NCI-H510A treated with DMSO at 0.1 percent for 48 hours (cell line): ENCODE measurements around the gene AP2B1.
A peak's percentile ranks its signal among the peaks of the same experiment; 100 is the strongest.
"Not testable (repeated sequence)": the region's sequence is repeated elsewhere in the genome, so short reads cannot be mapped to it uniquely, and the experiment has no call there.

Experiments
- DNase-seq: peaks from one replicate; lab custom pipeline; 2025; lab: John Stamatoyannopoulos, UW

The AP2B1 gene

DNA sequence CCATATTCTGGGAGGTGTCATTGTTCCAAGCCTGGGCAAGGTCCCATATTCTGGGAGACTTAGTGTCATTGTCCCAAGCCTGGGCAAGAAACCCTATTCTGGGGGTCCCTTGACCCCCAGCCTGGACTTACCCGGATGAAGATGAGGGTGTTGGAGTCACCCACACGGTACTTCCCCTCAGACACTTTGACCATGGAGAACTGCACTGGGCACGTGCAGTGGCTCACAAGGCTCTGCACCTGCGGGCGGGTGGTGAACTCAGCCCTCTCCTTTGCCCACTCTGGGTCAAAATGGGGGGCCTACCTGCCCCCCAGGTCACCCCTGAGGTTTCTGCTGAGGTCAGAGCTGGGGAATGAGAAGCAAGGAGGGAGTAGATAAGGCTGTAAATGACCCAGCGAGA, 161.9 kb downstream of the AP2B1 start:
- no peak for DNase-seq

GRCh38 chr17:35749560-35750412, 162.7 kb downstream of the AP2B1 start:
- DNase-seq = no peak

DNA sequence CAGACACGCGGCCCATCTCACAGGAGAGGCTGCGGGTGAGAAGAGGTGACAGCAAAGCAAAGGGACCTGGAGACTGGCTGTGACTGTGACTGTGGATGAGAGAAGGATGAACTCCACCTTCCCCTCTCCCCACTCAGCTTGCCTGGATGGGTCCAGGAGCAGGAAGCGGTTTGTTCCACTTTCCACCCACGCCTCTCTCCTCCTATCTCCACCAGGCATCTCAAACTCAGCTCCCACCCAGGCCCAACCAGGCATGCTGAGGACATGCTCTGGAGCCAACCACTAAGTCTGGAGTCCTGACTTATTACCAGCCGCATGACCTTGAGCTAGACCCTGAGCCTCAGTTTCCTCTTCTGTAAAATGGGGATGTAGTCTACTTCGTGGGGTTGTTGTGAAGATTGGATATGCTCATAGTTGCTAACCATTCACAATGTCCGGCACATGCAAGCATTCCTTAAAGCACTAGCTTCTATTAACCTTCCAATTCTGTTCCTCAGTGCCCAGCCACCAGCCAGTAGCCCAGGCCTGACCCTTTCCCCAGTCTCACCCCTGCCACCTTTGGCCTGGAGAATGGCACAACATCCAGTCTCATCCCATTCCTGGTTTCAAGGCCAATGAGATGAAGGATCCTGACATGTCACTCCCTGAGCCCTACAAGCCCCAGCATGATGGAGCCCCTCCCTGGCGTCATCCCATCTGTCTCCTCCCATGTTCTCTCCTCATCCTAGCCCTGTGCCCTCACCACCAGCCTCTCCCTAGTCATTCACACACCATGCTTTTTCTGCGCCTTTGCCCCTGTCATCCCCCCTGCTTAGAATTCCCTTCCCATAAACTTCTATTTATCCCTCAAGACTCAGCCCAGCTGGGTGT, 163.6 kb downstream of the AP2B1 start:
- DNase-seq = no peak

- not testable (repeated sequence) for DNase-seq
Measured at GRCh38 chr17:35751541-35751940, 164.4 kb downstream of the AP2B1 start.

- no peak for DNase-seq
Measured at GRCh38 chr17:35752471-35752870, 165.3 kb downstream of the AP2B1 start.

GRCh38 chr17:35752945-35753764, 166.0 kb downstream of the AP2B1 start, which contains the start of gene GAS2L2:
Gene GAS2L2 (minus strand): TSS chr17:35753239. CDS start chr17:35752850, 389 bp downstream.
- no peak for DNase-seq

- no peak for DNase-seq
Measured at GRCh38 chr17:35757243-35757642, 170.1 kb downstream of the AP2B1 start.

DNA sequence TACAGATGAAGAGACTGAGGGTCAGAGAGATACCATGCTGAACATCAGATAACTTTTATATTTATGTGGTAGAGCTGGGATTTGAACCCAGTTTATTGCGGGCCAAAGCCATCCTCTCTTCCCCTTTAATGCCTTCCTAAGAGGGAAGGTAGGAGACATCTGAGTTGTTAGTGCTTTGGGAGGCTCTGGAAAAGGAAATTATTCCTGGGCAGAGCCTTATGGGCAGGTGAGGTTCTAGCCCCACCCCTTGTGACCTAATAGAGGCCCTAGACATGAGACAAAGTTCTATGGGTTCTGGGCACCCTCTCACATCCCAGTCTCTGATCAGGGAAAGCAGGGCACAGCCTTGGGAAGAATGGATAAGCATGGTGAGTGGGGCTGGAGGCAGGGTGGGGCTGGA, 173.5 kb downstream of the AP2B1 start, which contains the start of gene C17orf50:
Gene C17orf50 (plus strand): TSS at position 301 of the 400 bp plus-strand sequence. CDS start 55 bp downstream, at position 356.
- DNase-seq = no peak

- no peak for DNase-seq
Measured at GRCh38 chr17:35761601-35762000, 174.5 kb downstream of the AP2B1 start.

DNA sequence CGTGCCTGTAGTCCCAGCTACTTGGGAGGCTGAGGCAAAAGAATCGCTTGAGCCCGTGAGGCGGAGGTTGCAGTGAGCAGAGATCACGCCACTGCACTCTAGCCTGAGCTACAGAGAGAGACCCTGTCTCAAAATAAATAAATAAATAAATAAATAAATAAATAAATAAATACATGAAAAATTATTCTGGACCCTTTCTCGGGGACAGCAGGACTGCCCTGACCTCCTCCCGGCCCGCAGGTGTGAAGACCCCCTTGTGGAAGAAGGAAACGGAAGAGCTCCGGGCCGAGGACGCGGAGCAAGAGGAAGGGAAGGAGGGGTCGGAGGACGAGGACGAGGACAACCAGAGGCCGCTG, 176.6 kb downstream of the AP2B1 start:
- DNase-seq = no peak

DNA sequence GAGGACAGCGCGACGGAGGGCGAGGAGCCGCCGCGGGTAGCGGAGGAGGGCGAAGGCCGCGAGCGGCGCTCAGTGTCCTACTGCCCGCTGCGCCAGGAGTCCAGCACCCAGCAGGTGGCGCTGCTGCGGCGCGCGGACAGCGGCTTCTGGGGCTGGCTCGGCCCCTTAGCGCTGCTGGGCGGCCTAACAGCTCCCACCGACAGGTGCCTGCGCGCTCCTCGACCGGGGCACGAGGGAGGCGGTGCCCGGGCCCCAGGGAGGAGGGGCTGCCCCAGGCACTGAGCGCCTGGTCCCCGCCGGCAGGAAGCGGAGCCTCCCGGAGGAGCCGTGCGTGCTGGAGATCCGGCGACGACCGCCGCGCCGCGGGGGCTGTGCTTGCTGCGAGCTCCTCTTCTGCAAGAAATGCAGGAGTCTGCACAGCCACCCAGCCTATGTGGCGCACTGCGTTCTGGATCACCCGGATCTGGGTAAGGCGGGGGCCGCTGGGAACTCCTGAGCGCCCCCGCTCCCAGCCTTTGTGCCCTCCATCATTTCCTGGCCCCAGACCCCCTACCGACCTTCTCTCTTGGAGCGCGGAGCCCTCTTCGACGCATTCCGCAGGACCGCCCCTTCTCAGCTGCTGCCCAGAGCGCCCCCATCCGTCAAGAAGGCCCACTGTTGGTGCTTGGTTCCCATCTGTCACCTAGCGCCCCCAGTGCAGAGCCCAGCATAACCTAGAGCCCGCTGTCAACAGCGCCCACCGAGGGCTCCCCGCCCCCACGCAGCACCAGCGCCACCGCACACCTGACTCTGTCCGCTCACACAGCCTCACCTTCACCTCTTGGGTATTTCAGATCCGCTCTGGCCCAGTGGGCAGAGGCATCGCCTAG, 177.2 kb downstream of the AP2B1 start:
- peak; percentile 80 for DNase-seq

DNA sequence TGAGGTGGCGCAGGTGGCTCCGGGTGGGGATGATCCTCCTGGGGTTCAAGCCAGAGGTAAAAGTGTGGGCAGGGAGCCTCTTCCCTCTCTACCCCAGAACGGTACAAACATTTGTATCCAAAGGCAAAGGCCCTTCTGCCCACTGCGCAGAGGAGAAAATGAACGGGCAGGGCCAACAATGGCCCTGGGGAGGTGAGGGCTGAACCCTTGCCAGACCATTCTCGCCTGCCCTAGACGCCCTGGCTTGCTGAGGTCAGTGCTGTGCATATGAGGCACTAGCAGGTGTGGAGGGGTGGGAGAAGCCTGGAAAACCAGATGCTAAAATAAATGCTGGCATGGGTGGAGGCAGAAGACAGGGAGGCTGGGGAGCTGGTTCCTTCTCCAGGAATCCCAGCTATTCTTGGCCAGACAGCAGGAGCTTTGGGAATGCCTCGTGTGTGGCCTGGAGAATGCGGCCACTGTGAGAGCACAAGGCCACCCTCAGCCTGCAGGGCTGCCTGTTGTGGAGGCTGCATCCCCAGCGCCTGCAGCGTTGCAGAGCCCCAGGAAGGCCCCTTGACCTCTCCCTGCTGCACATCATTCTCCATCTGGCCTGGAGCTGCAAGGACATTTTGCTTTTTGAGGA, 178.1 kb downstream of the AP2B1 start:
- no peak for DNase-seq

GRCh38 chr17:35765756-35766488, 178.8 kb downstream of the AP2B1 start:
- DNase-seq = no peak

GRCh38 chr17:35766489-35766877, 179.4 kb downstream of the AP2B1 start:
- DNase-seq = no peak

DNA sequence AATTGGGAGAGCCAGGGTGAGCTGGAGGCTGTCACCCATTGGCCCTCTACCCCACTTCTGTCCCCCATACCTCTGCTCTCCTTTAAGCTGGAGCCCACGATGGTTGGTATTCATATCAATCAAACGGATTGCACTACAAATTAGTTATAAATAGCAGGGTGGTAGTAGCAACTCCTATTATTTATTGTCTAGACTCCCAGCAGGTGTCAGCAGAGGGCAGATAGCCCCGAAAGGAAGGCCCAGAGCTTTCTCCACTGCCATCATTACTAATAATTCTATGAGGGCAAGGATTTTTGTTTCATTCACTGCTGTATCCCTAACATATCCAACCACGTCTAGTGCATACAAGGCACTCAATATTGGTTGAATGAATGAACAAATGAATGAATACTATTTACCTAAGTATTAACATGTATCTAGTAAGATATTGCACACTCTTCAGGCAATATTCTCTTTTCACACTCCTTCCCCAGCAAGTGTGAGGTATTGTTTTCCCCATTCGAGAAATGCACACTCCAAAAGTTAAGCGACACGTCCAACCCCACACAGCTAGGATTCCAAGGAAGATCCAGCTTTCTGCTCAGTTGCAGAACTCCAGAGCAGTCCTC, 179.9 kb downstream of the AP2B1 start:
- peak; percentile 13 for DNase-seq

DNA sequence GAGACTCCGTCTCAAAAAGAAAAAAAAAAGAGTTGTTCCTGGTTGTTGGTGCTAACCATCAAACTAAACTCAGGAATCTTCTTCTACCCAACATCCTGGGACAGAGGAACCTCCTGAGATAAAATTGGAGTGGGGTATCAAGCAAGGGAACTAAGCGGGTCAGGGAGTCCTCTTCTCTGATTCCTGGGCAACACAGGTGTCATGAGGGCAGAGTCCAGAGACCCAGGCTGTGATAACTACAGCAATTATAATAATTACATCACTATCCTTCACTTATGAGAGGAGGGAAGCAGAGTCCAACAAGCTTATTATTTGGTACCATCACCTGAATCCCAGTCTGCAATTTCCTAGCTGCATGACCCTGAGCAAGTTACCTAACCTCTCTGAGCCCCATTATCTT, 181.7 kb downstream of the AP2B1 start:
- DNase-seq = no peak

DNA sequence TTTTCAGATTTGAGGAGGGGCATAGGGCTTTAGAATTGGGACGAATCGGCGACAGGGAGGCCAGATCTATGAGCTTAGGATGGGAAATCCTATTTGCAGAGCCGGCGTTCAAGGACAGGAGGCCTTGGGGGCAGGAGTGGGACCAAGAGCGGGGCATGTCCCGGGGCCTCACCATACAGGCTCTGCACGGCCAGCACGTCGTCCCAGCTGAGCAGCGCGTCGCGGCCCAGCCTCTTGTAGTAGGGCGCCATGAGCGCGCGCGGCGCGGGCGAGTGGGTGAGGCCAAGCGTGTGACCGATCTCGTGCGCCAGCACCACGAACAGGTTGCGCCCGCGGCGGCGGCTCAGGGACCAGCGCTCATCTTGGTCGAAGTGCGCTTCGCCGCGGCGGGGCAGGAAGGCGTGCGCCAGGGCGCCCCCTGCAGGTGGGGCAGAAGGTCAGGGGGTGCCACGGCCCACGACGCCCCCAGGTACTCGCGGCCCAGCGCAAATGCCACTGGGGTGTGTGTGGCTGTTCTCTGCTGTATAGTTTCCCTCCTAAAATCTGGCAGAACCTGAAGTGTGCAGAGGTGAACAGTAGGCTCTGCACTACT, 182.9 kb downstream of the AP2B1 start:
- DNase-seq = no peak

GRCh38 chr17:35773129-35773528, 186.0 kb downstream of the AP2B1 start:
- DNase-seq = no peak
